ENCODE results near the gene ATL1.
A peak's percentile ranks its signal among the peaks of the same experiment; 100 is the strongest.

ATL1 gene

GRCh38 chr14:50528000-50528399 is 31.9 kb upstream of the ATL1 start:
- Histone ChIP-seq H2AFZ (ENCODE audit: low read length) (no peak overlapping the region), H3K4me2 (ENCODE audit: low read depth, low read length, poor library complexity, severe bottlenecking) (peak overlapping the region; percentile 99), H3K9me3 (ENCODE audit: insufficient read depth, low read depth, low read length) (no peaks in the 10 kb centered on the region), H3F3A (ENCODE audit: low read depth) (no peaks in the 10 kb centered on the region), H4K20me1 (ENCODE audit: insufficient read depth, low read length, poor library complexity, severe bottlenecking) (peaks cover 78% of the 10 kb centered on the region), H3K4me3 (ENCODE audit: low read length, poor library complexity, severe bottlenecking) (peak overlapping the region; percentile 83), H3K79me2 (ENCODE audit: insufficient read depth, low read length) (peaks cover 90% of the 10 kb centered on the region), H3K4me1 (ENCODE audit: insufficient read depth, low read length, poor library complexity, severe bottlenecking) (peaks cover 74% of the 10 kb centered on the region), H3K9ac (ENCODE audit: low read depth, low read length, poor library complexity, severe bottlenecking) (no peak overlapping the region), H3K9me2 (replicated peaks; ENCODE audit: low read depth, low read length) (no peaks in the 10 kb centered on the region), H3K27me3 (ENCODE audit: insufficient read depth, low read length, poor library complexity, severe bottlenecking) (no peaks in the 10 kb centered on the region), H3K36me3 (ENCODE audit: insufficient read depth, low read length) (no peaks in the 10 kb centered on the region)
- no peak for TF ChIP-seq CTCF (conservative IDR thresholded peaks at IDR 0.05; ENCODE audit: low read length)
- no peak for TF ChIP-seq EZH2phosphoT487 (IDR thresholded peaks at IDR 0.05; ENCODE audit: borderline replicate concordance)

- Histone ChIP-seq H3K9me3 (ENCODE audit: insufficient read depth, low read depth, low read length) (no peaks in the 10 kb centered on the region), H3K4me3 (ENCODE audit: low read length, poor library complexity, severe bottlenecking) (peak overlapping the region; percentile 83), H2AFZ (ENCODE audit: low read length) (no peak overlapping the region), H3K4me2 (ENCODE audit: low read depth, low read length, poor library complexity, severe bottlenecking) (peak overlapping the region; percentile 99), H3K9ac (ENCODE audit: low read depth, low read length, poor library complexity, severe bottlenecking) (peak overlapping the region; percentile 93), H3K4me1 (ENCODE audit: insufficient read depth, low read length, poor library complexity, severe bottlenecking) (peaks cover 64% of the 10 kb centered on the region), H3F3A (ENCODE audit: low read depth) (no peaks in the 10 kb centered on the region), H3K36me3 (ENCODE audit: insufficient read depth, low read length) (no peaks in the 10 kb centered on the region), H3K27me3 (ENCODE audit: insufficient read depth, low read length, poor library complexity, severe bottlenecking) (no peaks in the 10 kb centered on the region), H4K20me1 (ENCODE audit: insufficient read depth, low read length, poor library complexity, severe bottlenecking) (peaks cover 64% of the 10 kb centered on the region), H3K79me2 (ENCODE audit: insufficient read depth, low read length) (peaks cover 74% of the 10 kb centered on the region), H3K9me2 (replicated peaks; ENCODE audit: low read depth, low read length) (no peaks in the 10 kb centered on the region)
- no peak for TF ChIP-seq EZH2phosphoT487 (IDR thresholded peaks at IDR 0.05; ENCODE audit: borderline replicate concordance)
- no peak; the same call in 1 of the 2 replicates for TF ChIP-seq CTCF (conservative IDR thresholded peaks at IDR 0.05; ENCODE audit: low read length)
Measured at GRCh38 chr14:50529288-50530179, 30.4 kb upstream of the ATL1 start.

DNA sequence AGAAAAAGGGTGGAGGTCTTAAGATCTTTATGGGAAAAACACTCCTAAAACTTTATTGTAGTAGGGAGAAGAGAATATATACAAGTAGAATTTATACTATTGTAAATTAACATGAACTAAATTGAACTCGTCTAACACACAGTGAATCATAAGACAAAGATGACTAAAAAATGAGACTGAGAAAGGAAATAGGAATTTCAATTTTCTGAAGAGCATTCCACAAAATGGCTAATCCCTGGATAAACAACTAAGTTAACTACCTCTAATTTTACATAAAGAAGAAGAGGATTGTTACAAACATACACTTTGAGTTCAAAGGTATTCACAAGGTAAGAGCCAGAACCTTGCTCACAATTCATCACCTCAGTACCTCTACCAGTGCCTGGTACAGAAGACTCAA is 29.6 kb upstream of the ATL1 start:
- peaks cover 66% of the 10 kb centered on the region for H3K79me2 ChIP-seq (ENCODE audit: insufficient read depth, low read length)
- peak overlapping the region; percentile 99 for H3K4me2 ChIP-seq (ENCODE audit: low read depth, low read length, poor library complexity, severe bottlenecking)
- peak overlapping the region; percentile 93 for H3K9ac ChIP-seq (ENCODE audit: low read depth, low read length, poor library complexity, severe bottlenecking)
- no peaks in the 10 kb centered on the region for H3K36me3 ChIP-seq (ENCODE audit: insufficient read depth, low read length)
- H3K4me3 ChIP-seq (ENCODE audit: low read length, poor library complexity, severe bottlenecking), result peak overlapping the region; percentile 83
- H3F3A ChIP-seq (ENCODE audit: low read depth), result no peaks in the 10 kb centered on the region
- no peak overlapping the region for H2AFZ ChIP-seq (ENCODE audit: low read length)
- H3K9me3 ChIP-seq (ENCODE audit: insufficient read depth, low read depth, low read length), result no peaks in the 10 kb centered on the region
- H3K4me1 ChIP-seq (ENCODE audit: insufficient read depth, low read length, poor library complexity, severe bottlenecking), result peaks cover 58% of the 10 kb centered on the region
- H3K9me2 ChIP-seq (replicated peaks; ENCODE audit: low read depth, low read length), result no peaks in the 10 kb centered on the region
- no peaks in the 10 kb centered on the region for H3K27me3 ChIP-seq (ENCODE audit: insufficient read depth, low read length, poor library complexity, severe bottlenecking)
- peaks cover 58% of the 10 kb centered on the region for H4K20me1 ChIP-seq (ENCODE audit: insufficient read depth, low read length, poor library complexity, severe bottlenecking)
- TF ChIP-seq CTCF (conservative IDR thresholded peaks at IDR 0.05; ENCODE audit: low read length), result no peak
- no peak for TF ChIP-seq EZH2phosphoT487 (IDR thresholded peaks at IDR 0.05; ENCODE audit: borderline replicate concordance)
